ENCODE results near the gene MRGPRF. TPM values are rescaled to one million over a fixed set of nuclear protein-coding genes. Genes with fewer than 3 reads are reported as not detected.

The MRGPRF gene
- total RNA-seq, 4 donors from 2014 or later: 4.2 to 21.9 (median 5.2) TPM

- no peaks in the 10 kb centered on the region for H3K36me3 ChIP-seq
- no peaks in the 10 kb centered on the region for H3K9me3 ChIP-seq
- H3K27me3 ChIP-seq: no peaks in the 10 kb centered on the region
- peaks cover 0 to 19% (median 0%) of the 10 kb centered on the region in 4 donors for H3K4me1 ChIP-seq
- TF ChIP-seq POLR2A (IDR thresholded peaks at IDR 0.05): no peak
- TF ChIP-seq CTCF (IDR thresholded peaks at IDR 0.05): no peak
- H3K27ac ChIP-seq: peak overlapping the region in 2 of 4 donors; percentile 5 to 44
- DNase-seq: peak in 2 of 3 donors; percentile 67 to 70
- no peak overlapping the region for H3K4me3 ChIP-seq
Measured at GRCh38 chr11:68954836-68955606, 58.0 kb downstream of the MRGPRF start.

Other genes with a start within 250 kb of the MRGPRF start
- 100 to 1,000 TPM in 3 of 4 donors, 10 to 100 TPM in 1; 80.6 to 372 (median 118) TPM for gene CPT1A, start 171.3 kb downstream of the MRGPRF start, total RNA-seq
- 10 to 100 TPM; 27.4 to 49.5 (median 38.1) TPM for gene MRPL21, start 109.4 kb downstream of the MRGPRF start, total RNA-seq
- gene IGHMBP2, start 109.4 kb downstream of the MRGPRF start, total RNA-seq: 10 to 100 TPM; 30.2 to 59.5 (median 49.2) TPM
- gene MRGPRD, start 32.3 kb downstream of the MRGPRF start, total RNA-seq: not detected
- 10 to 100 TPM; 22.4 to 42.5 (median 33.0) TPM for gene TPCN2, start 35.7 kb upstream of the MRGPRF start, total RNA-seq
- gene SMIM38, start 142.7 kb upstream of the MRGPRF start, total RNA-seq: 1 to 10 TPM in 1 of 4 donors, under 1 TPM in 1, not detected in 2; 0.95 to 2.8 TPM

All from Peyer's patch (tissue), 4 donors.